NCI-H2196 treated with DMSO at 0.1 percent for 48 hours (cell line): ENCODE results near the gene LAMA4.

Experiments used
- DNase-seq: peaks from one replicate; lab custom pipeline; 2025; ENCODE audit not compliant: unreplicated experiment; lab: John Stamatoyannopoulos, UW

The LAMA4 gene

GRCh38 chr6:112154711-112155110 is 99.7 kb downstream of the LAMA4 start:
- no peak for DNase-seq

- DNase-seq, result no peak
Observed at GRCh38 chr6:112153926-112154607, 100.3 kb downstream of the LAMA4 start.

- no peak for DNase-seq
Observed at GRCh38 chr6:112150363-112150762, 104.0 kb downstream of the LAMA4 start.

- no peak for DNase-seq
Observed at GRCh38 chr6:112149719-112150263, 104.6 kb downstream of the LAMA4 start.

- DNase-seq, result no peak
Observed at GRCh38 chr6:112149236-112149635, 105.1 kb downstream of the LAMA4 start.

- no peak for DNase-seq
Observed at GRCh38 chr6:112148103-112148502, 106.3 kb downstream of the LAMA4 start.

- no peak for DNase-seq
Observed at GRCh38 chr6:112145080-112145573, 109.2 kb downstream of the LAMA4 start.

- DNase-seq, result no peak
Observed at GRCh38 chr6:112144145-112144926, 110.0 kb downstream of the LAMA4 start.

GRCh38 chr6:112141707-112142106 is 112.7 kb downstream of the LAMA4 start:
- DNase-seq, result no peak

GRCh38 chr6:112139052-112139451 is 115.3 kb downstream of the LAMA4 start:
- DNase-seq, result no peak

- no peak for DNase-seq
Observed at GRCh38 chr6:112130878-112131277, 123.5 kb downstream of the LAMA4 start.

- no peak for DNase-seq
Observed at GRCh38 chr6:112128208-112128607, 126.2 kb downstream of the LAMA4 start.

GRCh38 chr6:112123982-112124381 is 130.4 kb downstream of the LAMA4 start:
- no peak for DNase-seq

GRCh38 chr6:112122756-112123155 is 131.6 kb downstream of the LAMA4 start:
- DNase-seq, result no peak

- no peak for DNase-seq
Observed at GRCh38 chr6:112118034-112118433, 136.3 kb downstream of the LAMA4 start.

GRCh38 chr6:112117554-112117953 is 136.8 kb downstream of the LAMA4 start:
- DNase-seq, result no peak

GRCh38 chr6:112116221-112116620 is 138.1 kb downstream of the LAMA4 start:
- no peak for DNase-seq

GRCh38 chr6:112114577-112115223 is 139.7 kb downstream of the LAMA4 start:
- DNase-seq, result no peak

GRCh38 chr6:112113918-112114317 is 140.4 kb downstream of the LAMA4 start:
- no peak for DNase-seq

- no peak for DNase-seq
Observed at GRCh38 chr6:112113431-112113830, 140.9 kb downstream of the LAMA4 start.

GRCh38 chr6:112109262-112109661 is 145.1 kb downstream of the LAMA4 start:
- no peak for DNase-seq

- DNase-seq, result no peak
Observed at GRCh38 chr6:112106562-112106961, 147.8 kb downstream of the LAMA4 start.
